ENCODE measurements around the gene YPEL1.
"Not testable (repeated sequence)": the region's sequence is repeated elsewhere in the genome, so short reads cannot be mapped to it uniquely, and the experiment has no call there.

Gene YPEL1

GRCh38 chr22:21694394-21694793 is 41.2 kb downstream of the YPEL1 start:
- Mint-ChIP-seq H3K36me3 (peaks cover 35% of the 10 kb centered on the region), H3K4me3 (no peak overlapping the region), H3K9me3 (no peaks in the 10 kb centered on the region), H3K27ac (no peak overlapping the region), H3K27me3 (no peaks in the 10 kb centered on the region), H3K4me1 (peaks cover 11% of the 10 kb centered on the region)
- peak; percentile 8 for DNase-seq
- CTCF ChIA-PET, result no interaction called here

GRCh38 chr22:21693999-21694341 is 41.6 kb downstream of the YPEL1 start:
- peak; percentile 16 for DNase-seq
- H3K36me3 Mint-ChIP-seq, result peaks cover 35% of the 10 kb centered on the region
- no peaks in the 10 kb centered on the region for H3K9me3 Mint-ChIP-seq
- peaks cover 11% of the 10 kb centered on the region for H3K4me1 Mint-ChIP-seq
- H3K27me3 Mint-ChIP-seq, result no peaks in the 10 kb centered on the region
- no peak overlapping the region for H3K27ac Mint-ChIP-seq
- no peak overlapping the region for H3K4me3 Mint-ChIP-seq
- CTCF ChIA-PET, result no interaction called here

- DNase-seq, result peak; percentile 5
- H3K27ac Mint-ChIP-seq, result no peak overlapping the region
- CTCF ChIA-PET, result no interaction called here
- H3K4me3 Mint-ChIP-seq, result no peak overlapping the region
- H3K36me3 Mint-ChIP-seq, result peaks cover 33% of the 10 kb centered on the region
- H3K27me3 Mint-ChIP-seq, result no peaks in the 10 kb centered on the region
- peaks cover 13% of the 10 kb centered on the region for H3K4me1 Mint-ChIP-seq
- no peaks in the 10 kb centered on the region for H3K9me3 Mint-ChIP-seq
Observed at GRCh38 chr22:21693333-21693998, 42.1 kb downstream of the YPEL1 start.

- H3K27ac Mint-ChIP-seq, result not testable (repeated sequence)
- peaks cover 13% of the 10 kb centered on the region for H3K4me1 Mint-ChIP-seq
Observed at GRCh38 chr22:21692856-21693255, 42.7 kb downstream of the YPEL1 start.

GRCh38 chr22:21691816-21692215 is 43.8 kb downstream of the YPEL1 start:
- Mint-ChIP-seq H3K9me3 (no peaks in the 10 kb centered on the region), H3K27ac (no peak overlapping the region), H3K4me1 (peaks cover 13% of the 10 kb centered on the region), H3K36me3 (peaks cover 26% of the 10 kb centered on the region), H3K4me3 (no peak overlapping the region), H3K27me3 (no peaks in the 10 kb centered on the region)
- CTCF ChIA-PET, result no interaction called here
- DNase-seq, result peak; percentile 10

More at GRCh38 chr22:21692856-21693255, 42.7 kb downstream of the YPEL1 start:
- H3K27me3 Mint-ChIP-seq, H3K4me3 Mint-ChIP-seq, CTCF ChIA-PET, H3K9me3 Mint-ChIP-seq: not testable (repeated sequence)
- DNase-seq, result peak; percentile 4
- H3K36me3 Mint-ChIP-seq, result peaks cover 30% of the 10 kb centered on the region

GRCh38 chr22:21690401-21690801 is 45.2 kb downstream of the YPEL1 start:
- DNase-seq, result peak; percentile 6
- peak overlapping the region; percentile 6 for H3K27ac Mint-ChIP-seq
- H3K27me3 Mint-ChIP-seq, result no peaks in the 10 kb centered on the region
- H3K9me3 Mint-ChIP-seq, result no peaks in the 10 kb centered on the region
- H3K36me3 Mint-ChIP-seq, result peaks cover 20% of the 10 kb centered on the region
- H3K4me1 Mint-ChIP-seq, result peaks cover 13% of the 10 kb centered on the region
- H3K4me3 Mint-ChIP-seq, result no peak overlapping the region
- CTCF ChIA-PET, result no interaction called here

- Mint-ChIP-seq H3K4me3 (no peak overlapping the region), H3K36me3 (peaks cover 21% of the 10 kb centered on the region), H3K4me1 (peaks cover 13% of the 10 kb centered on the region), H3K9me3 (no peaks in the 10 kb centered on the region), H3K27ac (no peak overlapping the region), H3K27me3 (no peaks in the 10 kb centered on the region)
- CTCF ChIA-PET, result no interaction called here
- DNase-seq, result peak; percentile 18
Observed at GRCh38 chr22:21688706-21689381, 46.8 kb downstream of the YPEL1 start.

- Mint-ChIP-seq H3K27ac (no peak overlapping the region), H3K36me3 (peaks cover 24% of the 10 kb centered on the region), H3K4me3 (no peak overlapping the region), H3K9me3 (no peaks in the 10 kb centered on the region), H3K27me3 (no peaks in the 10 kb centered on the region), H3K4me1 (peaks cover 13% of the 10 kb centered on the region)
- CTCF ChIA-PET, result no interaction called here
- DNase-seq, result no peak
Observed at GRCh38 chr22:21688341-21688705, 47.3 kb downstream of the YPEL1 start.

GRCh38 chr22:21687685-21688259 is 47.8 kb downstream of the YPEL1 start:
- CTCF ChIA-PET, result no interaction called here
- Mint-ChIP-seq H3K4me1 (peaks cover 13% of the 10 kb centered on the region), H3K36me3 (peaks cover 25% of the 10 kb centered on the region), H3K4me3 (no peak overlapping the region), H3K9me3 (no peaks in the 10 kb centered on the region), H3K27ac (no peak overlapping the region), H3K27me3 (no peaks in the 10 kb centered on the region)
- DNase-seq, result peak; percentile 7

GRCh38 chr22:21686634-21687393 is 48.8 kb downstream of the YPEL1 start:
- Mint-ChIP-seq H3K36me3 (peaks cover 28% of the 10 kb centered on the region), H3K27ac (no peak overlapping the region), H3K4me1 (peaks cover 13% of the 10 kb centered on the region), H3K27me3 (no peaks in the 10 kb centered on the region), H3K4me3 (no peak overlapping the region), H3K9me3 (no peaks in the 10 kb centered on the region)
- peak; percentile 11 for DNase-seq
- CTCF ChIA-PET, result no interaction called here

GRCh38 chr22:21686193-21686608 is 49.4 kb downstream of the YPEL1 start:
- H3K4me1 Mint-ChIP-seq, result peaks cover 13% of the 10 kb centered on the region
- no peak overlapping the region for H3K27ac Mint-ChIP-seq
- no peaks in the 10 kb centered on the region for H3K27me3 Mint-ChIP-seq
- no peak overlapping the region for H3K4me3 Mint-ChIP-seq
- DNase-seq, result no peak
- no peaks in the 10 kb centered on the region for H3K9me3 Mint-ChIP-seq
- H3K36me3 Mint-ChIP-seq, result peaks cover 26% of the 10 kb centered on the region
- CTCF ChIA-PET, result no interaction called here

- CTCF ChIA-PET, result no interaction called here
- peaks cover 26% of the 10 kb centered on the region for H3K36me3 Mint-ChIP-seq
- H3K4me1 Mint-ChIP-seq, result peaks cover 8% of the 10 kb centered on the region
- no peaks in the 10 kb centered on the region for H3K27me3 Mint-ChIP-seq
- no peak overlapping the region for H3K27ac Mint-ChIP-seq
- H3K9me3 Mint-ChIP-seq, result no peaks in the 10 kb centered on the region
- no peak overlapping the region for H3K4me3 Mint-ChIP-seq
- peak; percentile 13 for DNase-seq
Observed at GRCh38 chr22:21685164-21685513, 50.5 kb downstream of the YPEL1 start.

GRCh38 chr22:21684492-21685163 is 51.0 kb downstream of the YPEL1 start:
- no peaks in the 10 kb centered on the region for H3K27me3 Mint-ChIP-seq
- no peak overlapping the region for H3K4me3 Mint-ChIP-seq
- DNase-seq, result peak; percentile 11
- H3K4me1 Mint-ChIP-seq, result peaks cover 4% of the 10 kb centered on the region
- CTCF ChIA-PET, result no interaction called here
- peaks cover 25% of the 10 kb centered on the region for H3K36me3 Mint-ChIP-seq
- no peaks in the 10 kb centered on the region for H3K9me3 Mint-ChIP-seq
- no peak overlapping the region for H3K27ac Mint-ChIP-seq

- CTCF ChIA-PET, result interaction anchor here (0.7 kb wide), 1 partner anchor 825 kb away, joined by 3 read pairs; the partner anchor contains the start of gene ZNF280B
- Mint-ChIP-seq H3K36me3 (peaks cover 26% of the 10 kb centered on the region), H3K27me3 (no peaks in the 10 kb centered on the region), H3K4me1 (no peaks in the 10 kb centered on the region), H3K4me3 (no peak overlapping the region), H3K27ac (no peak overlapping the region), H3K9me3 (no peaks in the 10 kb centered on the region)
- DNase-seq, result peak; percentile 10
Observed at GRCh38 chr22:21683401-21683811, 52.2 kb downstream of the YPEL1 start.

Data from activated naive CD4-positive, alpha-beta T cell treated with anti-CD3 and anti-CD28 coated beads, Interleukin-2, amount 10 ng/mL, durations not matched to agents 7 days and 5 days (primary cell).